ENCODE measurements around the gene DNAI7. TPM values are rescaled to one million over a fixed set of nuclear protein-coding genes. Genes with fewer than 3 reads are reported as not detected.

Gene DNAI7
- total RNA-seq, 1 experiment from 2014 or later, result 0.10 TPM

DNA sequence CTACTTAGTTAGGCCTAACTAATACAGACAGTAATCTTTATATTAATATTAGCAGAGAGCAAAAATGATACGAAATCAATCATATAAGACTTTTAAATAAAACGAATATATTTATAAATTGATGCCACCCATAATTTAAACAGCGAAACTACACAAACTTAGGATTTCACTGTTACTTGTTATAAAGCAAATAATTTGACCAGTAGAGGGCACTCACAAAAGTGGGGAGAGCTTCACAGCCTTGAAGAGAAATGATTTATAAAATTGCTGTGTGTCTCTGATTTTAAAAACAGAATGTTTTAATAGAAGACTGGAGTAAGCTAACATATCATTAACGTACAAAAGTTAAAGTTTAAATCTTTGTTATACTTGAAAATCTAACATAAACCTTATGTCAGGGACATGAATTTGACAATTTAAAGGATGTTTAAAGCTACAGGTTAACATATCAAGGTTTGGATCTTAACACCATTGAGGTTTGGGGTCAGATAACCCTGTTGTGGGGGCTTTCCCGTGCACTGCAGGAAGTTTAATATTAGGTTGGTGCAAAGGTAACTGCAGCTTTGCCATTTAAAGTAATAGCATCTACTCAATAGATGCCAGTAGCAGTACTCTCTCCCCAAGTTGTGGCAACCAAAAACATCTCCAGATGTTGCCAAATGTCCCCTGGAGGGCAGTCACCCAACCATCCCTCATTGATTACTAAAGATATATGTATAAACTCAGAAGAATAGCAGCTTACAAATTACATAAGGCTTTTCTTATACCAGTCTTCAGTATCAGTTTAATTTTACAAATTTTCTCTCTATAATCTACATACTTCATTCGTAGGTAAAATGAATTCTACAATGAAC, 46.4 kb upstream of the DNAI7 start:
- Histone ChIP-seq H3K36me3 (ENCODE audit: control insufficient read depth, insufficient read depth, low read length) (peaks cover 10% of the 10 kb centered on the region), H3K4me1 (ENCODE audit: control insufficient read depth, insufficient read depth, low read length) (no peaks in the 10 kb centered on the region), H3K27me3 (ENCODE audit: control insufficient read depth, insufficient read depth, low read length) (no peaks in the 10 kb centered on the region), H3K27ac (ENCODE audit: low read length) (no peak overlapping the region), H3K4me3 (ENCODE audit: low read depth in 2 of 2, low read length in 2 of 2) (no peak overlapping the region), H3K9me3 (ENCODE audit: control insufficient read depth, insufficient read depth, low read depth, low read length) (no peaks in the 10 kb centered on the region)
- ChIA-PET CTCF (interaction anchor here (0.5 to 1.0 kb wide), 5 partner anchors 30 to 138 kb away, joined by 3 to 5 read pairs (median 4); no protein-coding TSS in a partner anchor), POLR2A (interaction anchor here (0.5 to 1.0 kb wide), 2 partner anchors 12 to 146 kb away, joined by 7 to 9 read pairs; no protein-coding TSS in a partner anchor)
- TF ChIP-seq, protein P1, sequence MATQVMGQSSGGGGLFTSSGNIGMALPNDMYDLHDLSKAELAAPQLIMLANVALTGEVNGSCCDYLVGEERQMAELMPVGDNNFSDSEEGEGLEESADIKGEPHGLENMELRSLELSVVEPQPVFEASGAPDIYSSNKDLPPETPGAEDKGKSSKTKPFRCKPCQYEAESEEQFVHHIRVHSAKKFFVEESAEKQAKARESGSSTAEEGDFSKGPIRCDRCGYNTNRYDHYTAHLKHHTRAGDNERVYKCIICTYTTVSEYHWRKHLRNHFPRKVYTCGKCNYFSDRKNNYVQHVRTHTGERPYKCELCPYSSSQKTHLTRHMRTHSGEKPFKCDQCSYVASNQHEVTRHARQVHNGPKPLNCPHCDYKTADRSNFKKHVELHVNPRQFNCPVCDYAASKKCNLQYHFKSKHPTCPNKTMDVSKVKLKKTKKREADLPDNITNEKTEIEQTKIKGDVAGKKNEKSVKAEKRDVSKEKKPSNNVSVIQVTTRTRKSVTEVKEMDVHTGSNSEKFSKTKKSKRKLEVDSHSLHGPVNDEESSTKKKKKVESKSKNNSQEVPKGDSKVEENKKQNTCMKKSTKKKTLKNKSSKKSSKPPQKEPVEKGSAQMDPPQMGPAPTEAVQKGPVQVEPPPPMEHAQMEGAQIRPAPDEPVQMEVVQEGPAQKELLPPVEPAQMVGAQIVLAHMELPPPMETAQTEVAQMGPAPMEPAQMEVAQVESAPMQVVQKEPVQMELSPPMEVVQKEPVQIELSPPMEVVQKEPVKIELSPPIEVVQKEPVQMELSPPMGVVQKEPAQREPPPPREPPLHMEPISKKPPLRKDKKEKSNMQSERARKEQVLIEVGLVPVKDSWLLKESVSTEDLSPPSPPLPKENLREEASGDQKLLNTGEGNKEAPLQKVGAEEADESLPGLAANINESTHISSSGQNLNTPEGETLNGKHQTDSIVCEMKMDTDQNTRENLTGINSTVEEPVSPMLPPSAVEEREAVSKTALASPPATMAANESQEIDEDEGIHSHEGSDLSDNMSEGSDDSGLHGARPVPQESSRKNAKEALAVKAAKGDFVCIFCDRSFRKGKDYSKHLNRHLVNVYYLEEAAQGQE (IDR thresholded peaks at IDR 0.05; ENCODE audit: insufficient read depth in 1 of 2, low read depth in 2 of 2, low read length in 1 of 2), result no peak
- no peak for TF ChIP-seq SIN3A (IDR thresholded peaks at IDR 0.05; ENCODE audit: borderline replicate concordance, insufficient read depth, low read depth, low read length)
- TF ChIP-seq CTCF (IDR thresholded peaks at IDR 0.05), result peak; percentile 89; the same call in 1 of the 2 replicates
- no TSS peak for BruUV-seq (replicated peaks)
- DNase-seq (ENCODE audit: low read depth, low spot score), result peak; percentile 41
- intact Hi-C loops (cut with micrococcal nuclease; ENCODE audit: unreplicated experiment) (no loop called here), in situ Hi-C loops (cut with HindIII; ENCODE audit: low pct_unique_long_range_greater_than_20kb, low sequenced_read_pairs) (no loop called here)
- peak; percentile 90 for ATAC-seq

DNA sequence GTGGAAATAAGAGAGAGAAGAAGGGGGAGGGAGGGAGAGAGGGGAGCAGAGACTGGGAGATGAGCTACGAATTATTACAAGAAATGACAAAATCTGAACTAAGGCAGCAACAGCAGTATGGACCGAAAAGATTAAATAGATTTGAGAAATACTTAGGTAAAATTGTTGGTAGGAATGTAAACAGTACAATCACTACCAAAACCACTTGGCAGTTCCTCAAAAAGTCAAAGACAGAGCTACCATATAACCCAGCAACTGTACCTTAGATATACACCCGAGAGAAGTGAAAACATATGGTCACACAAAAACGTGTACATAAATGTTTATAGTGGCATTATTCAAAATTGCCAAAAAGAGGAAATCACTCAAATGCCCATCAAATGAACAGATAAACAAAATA, 41.7 kb upstream of the DNAI7 start:
- POLR2A ChIA-PET, result no interaction called here
- intact Hi-C loops (cut with micrococcal nuclease; ENCODE audit: unreplicated experiment) (no loop called here), in situ Hi-C loops (cut with HindIII; ENCODE audit: low pct_unique_long_range_greater_than_20kb, low sequenced_read_pairs) (no loop called here)
- H3K4me1 ChIP-seq (ENCODE audit: control insufficient read depth, insufficient read depth, low read length), result no peaks in the 10 kb centered on the region
- peaks cover 3% of the 10 kb centered on the region; the same call in 1 of the 2 replicates for H3K36me3 ChIP-seq (ENCODE audit: control insufficient read depth, insufficient read depth, low read length)
- H3K4me3 ChIP-seq (ENCODE audit: low read depth in 2 of 2, low read length in 2 of 2), result no peak overlapping the region
- H3K27me3 ChIP-seq (ENCODE audit: control insufficient read depth, insufficient read depth, low read length), result no peaks in the 10 kb centered on the region
- DNase-seq (ENCODE audit: low read depth, low spot score), result no peak
- CTCF ChIA-PET, result interaction anchor here (2.5 kb wide), 1 partner anchor 151 kb away, joined by 8 read pairs; no protein-coding TSS in a partner anchor
- no TSS peak for BruUV-seq (replicated peaks)
- ATAC-seq, result no peak
- H3K9me3 ChIP-seq (ENCODE audit: control insufficient read depth, insufficient read depth, low read depth, low read length), result no peaks in the 10 kb centered on the region
- TF ChIP-seq POLR2AphosphoS5 (IDR thresholded peaks at IDR 0.05; ENCODE audit: low read depth, low read length), result no peak
- TF ChIP-seq CTCF (IDR thresholded peaks at IDR 0.05), result no peak
- TF ChIP-seq TCF7L2 (IDR thresholded peaks at IDR 0.05; ENCODE audit: low read depth, low read length), result no peak
- TF ChIP-seq, protein P1 (IDR thresholded peaks at IDR 0.05; ENCODE audit: insufficient read depth in 1 of 2, low read depth in 2 of 2, low read length in 1 of 2), result no peak
- TF ChIP-seq SIN3A (IDR thresholded peaks at IDR 0.05; ENCODE audit: borderline replicate concordance, insufficient read depth, low read depth, low read length), result no peak
- H3K27ac ChIP-seq (ENCODE audit: low read length), result no peak overlapping the region
